GM19397 (cell line): ENCODE measurements around the gene GOLGB1.
"Not testable (repeated sequence)": the region's sequence is repeated elsewhere in the genome, so short reads cannot be mapped to it uniquely, and the experiment has no call there.

Experiments used
- ATAC-seq: cut with Tn5 transposase; IDR thresholded peaks from one replicate; pipeline ENCODE4 v1.9.1; 2021; ENCODE audit warnings: mild to moderate bottlenecking, moderate library complexity; ENCODE audit not compliant: unreplicated experiment

Gene GOLGB1

DNA sequence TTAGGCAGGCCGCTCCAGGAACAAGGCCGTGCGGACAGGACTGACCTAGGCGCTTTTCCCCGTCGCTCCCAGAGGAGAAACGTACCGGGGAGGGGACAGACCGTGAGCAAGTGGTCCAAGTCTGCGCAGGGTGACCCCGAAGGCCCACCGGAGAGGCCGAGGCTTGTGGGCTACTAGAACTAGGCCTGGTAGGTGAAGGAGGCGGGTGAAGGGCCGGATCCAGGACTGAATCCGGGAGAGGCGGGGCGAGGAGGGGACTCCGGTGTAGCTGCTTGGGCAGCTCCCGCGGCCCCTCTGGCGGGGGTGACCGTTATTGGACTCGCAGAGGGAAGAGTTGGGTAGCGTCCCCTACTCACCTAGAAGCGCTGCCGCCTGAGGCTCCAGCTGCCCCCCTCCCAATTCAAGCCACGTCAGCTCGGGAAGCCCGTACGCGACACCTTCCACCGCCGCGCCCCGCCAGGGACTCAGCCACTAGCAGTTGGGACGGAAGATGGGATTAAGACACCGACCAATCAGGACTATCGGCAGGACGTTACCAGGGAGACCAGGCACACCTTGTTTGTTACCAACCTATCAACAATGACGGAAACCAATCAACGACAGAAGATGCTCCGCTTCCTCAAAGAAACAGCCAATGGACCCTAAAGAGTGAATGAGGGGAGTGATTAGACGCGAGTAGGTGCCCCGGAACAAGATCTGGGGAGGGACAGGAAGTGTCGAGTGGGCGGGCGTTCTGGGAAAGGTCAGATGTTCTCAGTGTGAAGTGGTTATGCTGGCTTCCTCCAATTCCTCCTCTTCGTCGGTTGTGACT lies at the start of gene GOLGB1:
Gene GOLGB1 (minus strand): TSS at position 466 of the 811 bp plus-strand sequence. CDS start 18,770 bp downstream, outside the sequence.
- ATAC-seq, result peak; percentile 98

GRCh38 chr3:121796970-121797369 lies 47.4 kb upstream of the GOLGB1 start:
- ATAC-seq, result no peak

- ATAC-seq, result no peak
Measured at GRCh38 chr3:121794264-121794983, 44.9 kb upstream of the GOLGB1 start.

DNA sequence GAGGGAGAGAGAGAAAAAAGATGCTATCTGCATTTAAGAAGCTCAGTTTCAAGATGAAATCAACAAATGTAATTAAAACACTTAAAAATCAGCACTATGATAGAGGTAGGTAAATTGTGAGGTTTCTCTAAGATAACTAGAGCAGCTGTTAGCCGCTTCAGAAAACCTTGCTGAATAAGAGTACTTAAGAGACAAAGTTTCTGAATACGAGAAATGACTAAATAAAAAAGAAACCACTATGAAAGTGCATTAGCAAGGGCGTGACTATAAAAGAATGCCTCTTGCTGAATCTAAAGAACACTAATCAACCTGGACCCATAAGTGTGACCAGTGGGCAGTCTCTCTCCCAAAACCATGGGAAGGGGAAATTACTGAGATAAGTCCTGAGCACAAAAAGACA lies 43.5 kb upstream of the GOLGB1 start:
- peak; percentile 62 for ATAC-seq

DNA sequence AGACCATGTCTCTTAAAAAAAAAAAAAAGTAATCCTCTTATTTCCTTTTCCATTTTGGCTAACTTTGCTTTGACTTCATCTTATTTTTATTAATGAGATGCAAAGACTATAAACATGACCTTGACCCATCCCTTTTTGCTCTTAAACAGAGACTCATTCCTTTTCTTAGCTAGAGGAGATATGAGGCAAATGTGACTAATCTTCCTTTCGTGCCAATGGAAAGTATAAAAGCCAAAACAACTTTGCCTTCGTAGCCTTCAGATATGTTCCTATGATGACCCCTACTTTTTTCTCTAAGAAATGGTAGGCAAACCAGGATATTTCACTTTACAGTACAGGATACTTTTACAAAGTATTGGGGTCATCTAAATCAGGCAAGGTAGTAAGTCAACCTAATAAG lies 36.9 kb upstream of the GOLGB1 start:
- no peak for ATAC-seq

GRCh38 chr3:121782784-121783183 lies 33.2 kb upstream of the GOLGB1 start:
- not testable (repeated sequence) for ATAC-seq

DNA sequence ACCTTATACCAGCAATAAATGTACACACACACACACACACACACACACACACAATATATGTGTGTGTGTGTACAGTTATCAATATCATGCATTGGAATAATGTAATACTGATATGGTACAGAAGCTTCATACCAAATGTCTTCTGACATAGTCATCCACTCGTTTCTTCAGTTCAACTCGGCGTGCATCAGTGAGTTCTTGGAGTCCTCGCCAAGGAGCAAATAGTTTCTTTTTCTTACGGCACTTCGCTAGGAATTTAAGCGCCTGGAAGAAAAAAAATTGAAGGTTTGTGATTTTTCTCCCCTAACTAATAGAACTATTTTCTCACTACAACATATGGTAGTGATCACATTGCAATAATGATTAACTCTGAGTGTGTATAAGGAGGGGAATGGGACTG lies 32.1 kb upstream of the GOLGB1 start:
- ATAC-seq, result no peak

DNA sequence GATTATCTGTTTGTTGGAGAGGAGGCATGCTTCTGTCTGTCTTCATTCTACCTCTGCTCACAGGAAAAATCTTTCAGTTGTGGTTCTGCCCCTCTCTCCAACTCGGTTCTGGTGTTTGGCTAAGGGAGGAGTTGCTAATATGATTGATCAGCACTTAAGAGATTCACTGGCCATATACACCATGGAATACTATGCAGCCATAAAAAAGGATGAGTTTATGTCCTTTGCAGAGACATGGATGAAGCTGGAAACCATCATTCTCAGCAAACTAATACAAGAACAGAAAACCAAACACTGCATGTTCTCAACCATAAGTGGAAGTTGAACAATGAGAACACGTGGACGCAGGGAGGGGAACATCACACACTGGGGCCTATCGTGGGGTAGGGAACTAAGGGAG lies 25.6 kb upstream of the GOLGB1 start:
- ATAC-seq, result not testable (repeated sequence)

DNA sequence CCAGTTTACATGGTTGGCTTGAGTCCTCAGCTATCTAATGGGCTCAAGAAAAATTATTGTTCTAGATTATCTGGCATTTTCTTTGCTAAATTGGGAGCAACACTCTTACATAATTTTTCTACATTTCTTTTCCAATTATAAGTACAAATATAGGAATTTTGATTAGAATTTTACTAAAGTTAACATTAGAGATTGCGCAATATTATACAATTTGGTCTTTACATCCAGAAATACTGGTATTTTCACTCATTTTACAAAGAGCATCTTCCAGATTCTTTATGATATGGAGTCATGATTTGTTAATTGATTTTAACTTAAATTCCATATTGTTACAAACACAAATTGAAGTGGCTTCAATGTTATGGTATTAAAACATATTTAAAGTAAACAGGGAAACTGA lies 19.7 kb upstream of the GOLGB1 start:
- ATAC-seq, result no peak

DNA sequence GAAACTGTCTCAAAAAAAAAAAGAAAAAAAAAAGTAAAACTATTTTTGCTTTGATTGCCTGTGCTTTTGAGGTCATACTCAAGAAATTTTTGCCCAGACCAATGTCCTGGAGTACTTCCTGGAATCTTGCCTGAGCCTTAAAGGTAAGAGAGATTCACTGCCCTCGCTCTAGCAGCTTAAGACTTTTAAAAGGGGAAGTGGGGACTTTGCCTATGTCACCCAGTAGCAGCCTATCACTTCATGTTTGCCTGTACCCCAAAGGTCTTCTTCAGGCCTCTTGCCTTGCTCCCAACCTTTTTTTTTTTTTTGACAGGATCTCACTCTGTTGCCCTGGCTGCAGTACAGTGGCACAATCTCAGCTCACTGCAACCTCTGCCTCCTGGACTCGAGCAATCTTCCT lies 18.9 kb upstream of the GOLGB1 start:
- no peak for ATAC-seq

DNA sequence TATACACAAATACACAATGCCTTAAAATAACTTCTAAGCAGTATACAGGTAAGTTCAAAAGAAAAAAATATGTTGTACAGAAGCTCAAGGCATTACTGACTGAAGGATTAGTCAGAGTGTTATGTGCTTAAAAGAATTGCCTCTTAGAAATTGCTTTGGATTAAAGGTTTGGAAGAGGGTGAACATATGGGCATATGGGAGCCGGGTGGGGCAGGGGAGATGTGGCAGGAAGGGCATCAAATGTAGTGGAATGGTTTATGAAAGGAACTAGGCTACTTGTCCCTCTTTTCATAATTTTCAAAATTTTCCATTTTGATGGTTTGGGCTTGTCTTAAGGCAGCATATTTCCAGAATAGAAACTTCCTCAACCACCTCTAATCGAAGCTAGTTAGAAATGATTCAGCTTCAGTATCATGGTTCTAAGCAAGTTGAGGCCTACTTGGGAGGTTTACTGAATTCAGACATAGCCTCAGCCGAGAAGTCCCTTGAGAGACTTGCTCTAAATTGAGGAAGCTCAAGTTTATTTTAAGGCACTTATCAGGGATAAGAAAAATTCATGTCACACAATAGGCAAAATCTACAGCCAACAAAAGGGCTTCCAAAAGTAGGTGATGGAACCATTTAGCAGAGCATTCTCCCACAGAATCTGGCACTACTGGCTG lies 10.1 kb upstream of the GOLGB1 start:
- ATAC-seq, result no peak

DNA sequence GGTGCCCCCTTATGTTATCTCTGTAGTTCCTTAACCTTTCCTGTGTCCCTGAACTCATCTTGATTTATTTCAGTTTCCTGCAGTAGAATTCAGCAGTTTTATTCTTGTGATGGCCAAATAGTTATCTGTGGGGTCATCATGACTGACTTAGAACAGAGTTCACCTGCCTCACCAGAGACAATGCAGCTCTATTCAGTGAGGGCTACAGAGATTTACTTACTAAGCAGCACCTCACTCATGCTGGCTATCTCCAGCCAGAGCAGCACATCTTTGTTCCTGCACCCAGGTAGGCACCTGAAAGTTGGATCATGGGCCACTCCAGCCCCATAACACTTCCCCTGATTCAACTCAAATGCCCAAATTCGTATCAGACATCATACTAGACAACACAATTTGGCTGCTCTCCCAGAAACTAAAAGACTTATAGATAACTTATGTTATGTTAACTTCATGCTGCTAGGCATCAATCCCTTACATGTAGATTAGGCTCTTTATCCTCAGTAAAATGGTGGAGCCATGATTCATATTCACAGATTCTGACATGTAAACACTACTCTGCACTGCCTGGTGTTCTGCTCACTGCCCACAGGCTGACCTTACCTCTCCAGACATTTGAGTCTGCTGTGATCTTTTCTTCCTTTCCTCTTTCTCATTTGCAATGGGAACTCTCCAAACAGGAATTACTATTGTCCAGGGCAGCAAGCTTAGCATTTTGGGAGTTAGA lies 9.3 kb upstream of the GOLGB1 start:
- no peak for ATAC-seq

DNA sequence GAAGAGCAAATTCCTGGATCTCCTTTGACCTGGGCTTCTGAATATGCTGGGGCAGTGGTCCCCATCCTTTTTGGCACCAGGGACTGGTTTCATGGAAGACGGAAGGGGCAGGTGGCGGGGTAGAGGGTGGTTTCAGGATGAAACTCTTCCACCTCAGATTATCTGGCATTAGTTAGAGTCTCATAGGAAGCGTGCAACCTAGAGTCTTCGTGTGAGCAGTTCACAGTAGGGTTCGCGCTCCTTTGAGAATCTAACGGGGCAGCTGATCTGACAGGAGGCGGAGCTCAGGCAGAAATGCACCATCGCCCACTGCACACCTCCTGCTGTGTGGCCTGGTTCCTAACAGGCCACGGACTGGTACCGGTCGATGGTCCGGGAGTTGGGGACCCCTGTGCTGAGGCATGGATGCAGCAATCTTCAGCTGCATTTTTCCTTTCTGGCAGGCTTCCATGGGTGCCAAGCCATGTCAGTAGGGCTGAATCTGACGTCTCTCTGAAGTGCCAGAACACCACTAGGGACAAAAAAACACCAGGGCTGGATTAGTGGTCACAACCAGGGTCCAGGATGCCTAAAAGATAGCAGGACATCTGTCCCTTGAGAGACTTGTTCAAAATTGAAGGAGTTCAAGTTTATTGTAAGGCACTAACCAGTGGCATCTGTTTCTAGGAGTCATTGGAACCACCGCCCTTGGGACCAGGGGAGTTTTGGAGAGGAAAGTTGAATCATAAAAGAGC lies 8.4 kb upstream of the GOLGB1 start:
- no peak for ATAC-seq

GRCh38 chr3:121757087-121757811 lies 7.7 kb upstream of the GOLGB1 start:
- no peak for ATAC-seq

DNA sequence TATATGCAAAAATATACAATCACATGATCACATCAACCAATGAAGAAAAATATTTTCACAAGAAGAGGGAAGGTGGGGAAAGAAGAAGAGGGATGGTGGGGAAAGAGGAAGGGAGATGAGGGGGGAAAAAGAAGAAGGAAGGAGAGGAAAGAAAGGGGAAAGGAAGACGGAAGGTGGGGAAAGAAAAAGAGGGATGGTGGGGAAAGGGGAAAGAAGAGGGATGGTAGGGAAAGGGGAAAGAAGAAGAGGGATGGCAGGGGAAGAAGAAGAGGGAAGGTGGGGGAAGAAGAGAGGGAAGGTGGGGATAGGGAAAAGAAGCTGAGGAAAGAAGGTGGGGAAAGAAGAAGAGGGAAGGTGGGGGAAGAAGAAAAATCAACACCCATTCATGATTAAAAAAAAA lies 3.2 kb upstream of the GOLGB1 start:
- no peak for ATAC-seq

DNA sequence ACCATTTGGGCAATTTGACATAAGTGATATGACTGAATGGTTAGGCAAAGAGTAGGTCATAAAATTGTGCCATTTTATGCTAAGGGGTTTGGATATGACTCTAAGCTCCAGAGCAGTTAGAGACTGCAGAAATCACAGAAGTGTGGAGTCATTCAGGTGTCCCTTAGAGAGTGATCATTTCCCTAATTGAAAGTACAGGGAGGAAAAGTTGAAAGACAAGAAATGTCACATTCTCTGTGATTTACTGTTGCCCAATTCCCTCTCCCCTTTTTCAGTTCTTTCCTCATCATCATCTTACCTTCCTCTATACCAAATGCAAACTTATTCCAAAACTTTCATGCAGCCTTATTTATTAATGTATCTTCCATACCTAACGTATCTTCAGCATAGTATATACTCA lies 2.7 kb upstream of the GOLGB1 start:
- ATAC-seq, result no peak

DNA sequence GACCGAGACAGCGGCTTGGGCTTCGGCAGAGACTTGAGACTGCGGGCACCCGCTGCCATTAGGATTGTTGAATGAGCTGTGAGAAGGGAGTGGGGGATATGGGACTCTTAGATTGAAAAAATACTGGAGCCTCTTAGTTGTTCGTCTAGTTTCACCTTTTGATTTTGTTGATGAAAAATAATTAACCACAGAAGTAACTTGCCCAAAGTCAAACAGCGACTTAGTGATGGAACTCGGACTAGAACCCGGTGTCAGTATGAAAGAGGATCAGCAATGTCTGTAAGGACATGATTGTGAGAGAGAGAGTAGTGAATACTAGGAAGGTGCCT lies 510 bp upstream of the GOLGB1 start:
- ATAC-seq, result no peak

DNA sequence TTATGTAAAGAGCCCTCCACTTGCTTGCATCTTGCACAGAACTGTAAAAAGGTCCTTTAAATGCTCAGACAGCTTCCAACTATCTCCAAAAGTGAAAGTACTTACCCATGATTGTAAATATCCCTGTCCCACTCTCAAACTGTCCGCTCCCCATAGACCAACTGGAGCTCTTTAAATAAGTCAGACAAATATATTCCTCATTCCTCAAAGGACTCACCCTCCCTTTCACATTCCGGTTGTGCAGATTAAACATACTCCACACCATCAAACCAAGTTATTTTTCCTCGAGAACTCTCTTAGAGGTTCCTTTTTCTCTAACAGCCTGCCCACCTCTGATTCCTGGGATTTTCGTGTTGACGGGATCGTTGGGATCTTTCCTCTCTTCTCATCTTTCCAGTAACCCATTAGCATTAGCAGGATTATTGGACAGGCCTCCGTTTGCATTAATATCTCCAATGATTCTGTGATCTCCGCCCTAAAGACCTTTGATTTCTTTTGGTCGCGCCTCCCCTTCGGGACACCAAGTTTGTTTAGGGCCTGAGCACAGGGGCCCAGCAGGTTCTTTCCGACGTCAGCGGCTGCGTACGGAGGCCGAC lies 763 bp downstream of the GOLGB1 start:
- ATAC-seq, result peak; percentile 13

- ATAC-seq, result no peak
Measured at GRCh38 chr3:121747976-121748375, 1.6 kb downstream of the GOLGB1 start.

DNA sequence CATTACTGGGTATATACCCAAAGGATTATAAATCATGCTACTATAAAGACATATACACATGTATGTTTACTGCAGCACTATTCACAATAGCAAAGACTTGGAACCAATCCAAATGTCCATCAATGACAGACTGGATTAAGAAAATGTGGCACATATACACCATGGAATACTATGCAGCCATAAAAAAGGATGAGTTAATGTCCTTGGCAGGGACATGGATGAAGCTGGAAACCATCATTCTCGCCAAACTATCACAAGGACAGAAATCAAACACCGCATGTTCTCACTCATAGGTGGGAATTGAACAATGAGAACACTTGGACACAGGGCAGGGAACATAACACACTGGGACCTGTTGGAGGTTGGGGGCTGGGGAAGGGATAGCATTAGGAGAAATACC lies 6.4 kb downstream of the GOLGB1 start:
- not testable (repeated sequence) for ATAC-seq
